ENCODE measurements around the gene CEP104. TPM values are rescaled to one million over a fixed set of nuclear protein-coding genes. Genes with fewer than 3 reads are reported as not detected.

The CEP104 gene
- total RNA-seq, 1 experiment from 2014 or later: 44.1 TPM

- CTCF ChIA-PET: no interaction called here
Measured at GRCh38 chr1:3816331-3817137, 40.5 kb downstream of the CEP104 start.

More at GRCh38 chr1:3816331-3817137, 40.5 kb downstream of the CEP104 start:
- Histone ChIP-seq H3K4me3 (replicated peaks in 1 of 2; ENCODE audit: low read depth in 1 of 2, low read length in 2 of 2) (no peak overlapping the region), H4K20me1 (ENCODE audit: insufficient read depth) (no peaks in the 10 kb centered on the region), H3K9me3 (ENCODE audit: control insufficient read depth in 1 of 2, insufficient read depth in 1 of 2, low read depth in 1 of 2, low read length in 2 of 2) (no peaks in the 10 kb centered on the region), H3K36me3 (ENCODE audit: control insufficient read depth in 1 of 2, insufficient read depth in 2 of 2, low read length in 2 of 2) (no peaks in the 10 kb centered on the region; a peak in 1 of 4 replicates), H3K9ac (ENCODE audit: low read length) (no peak overlapping the region), H3K27me3 (ENCODE audit: insufficient read depth, low read length) (no peaks in the 10 kb centered on the region), H3K79me2 (ENCODE audit: insufficient read depth, low read length) (no peaks in the 10 kb centered on the region), H3K27ac (ENCODE audit: low read depth, low read length) (no peak overlapping the region), H3K4me1 (ENCODE audit: control insufficient read depth in 1 of 2, insufficient read depth in 2 of 2, low read length in 2 of 2) (peaks cover 3% of the 10 kb centered on the region in 2 experiments; a peak in 3 of 4 replicates), H2AFZ (ENCODE audit: low read depth, low read length, poor library complexity, severe bottlenecking) (no peak overlapping the region), H3K9me2 (ENCODE audit: insufficient read depth) (no peaks in the 10 kb centered on the region), H3K4me2 (ENCODE audit: low read length) (no peak overlapping the region)
- no TSS peak for BruUV-seq (replicated peaks)
- DNase-seq (ENCODE audit: low read depth, low spot score): no peak
- intact Hi-C loops (cut with micrococcal nuclease): no loop called here
- ATAC-seq: no peak
- POLR2A ChIA-PET: no interaction called here
- RAD21 ChIA-PET (ENCODE audit: low non-redundant PET in 1 of 2, low total read pairs in 2 of 2, uncharacterized antibody in 2 of 2, unreplicated experiment in 2 of 2): no interaction called here
- TF ChIP-seq CTCF (IDR thresholded peaks at IDR 0.05 in 2 of 3, conservative IDR thresholded peaks at IDR 0.05 in 1 of 3; ENCODE audit: borderline replicate concordance in 1 of 3, insufficient read depth in 1 of 3, low read depth in 2 of 3, low read length in 2 of 3): no peak
- TF ChIP-seq SRF (IDR thresholded peaks at IDR 0.05; ENCODE audit: low read depth): no peak
- TF ChIP-seq SIN3A (IDR thresholded peaks at IDR 0.05; ENCODE audit: low read depth): no peak
- TF ChIP-seq, protein P1, sequence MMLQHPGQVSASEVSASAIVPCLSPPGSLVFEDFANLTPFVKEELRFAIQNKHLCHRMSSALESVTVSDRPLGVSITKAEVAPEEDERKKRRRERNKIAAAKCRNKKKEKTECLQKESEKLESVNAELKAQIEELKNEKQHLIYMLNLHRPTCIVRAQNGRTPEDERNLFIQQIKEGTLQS (IDR thresholded peaks at IDR 0.05): no peak
- TF ChIP-seq JUND (IDR thresholded peaks at IDR 0.05): no peak
- TF ChIP-seq CBX3 (IDR thresholded peaks at IDR 0.05; ENCODE audit: low read depth): no peak
- TF ChIP-seq, protein P2, sequence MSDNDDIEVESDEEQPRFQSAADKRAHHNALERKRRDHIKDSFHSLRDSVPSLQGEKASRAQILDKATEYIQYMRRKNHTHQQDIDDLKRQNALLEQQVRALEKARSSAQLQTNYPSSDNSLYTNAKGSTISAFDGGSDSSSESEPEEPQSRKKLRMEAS (IDR thresholded peaks at IDR 0.05): no peak
- no peak for TF ChIP-seq FOSL1 (IDR thresholded peaks at IDR 0.05; ENCODE audit: low read depth)
- no peak for TF ChIP-seq POLR2A (IDR thresholded peaks at IDR 0.05; ENCODE audit: borderline replicate concordance, extremely low read depth, insufficient read depth, insufficient read length)
- TF ChIP-seq TCF7L2 (IDR thresholded peaks at IDR 0.05; ENCODE audit: borderline replicate concordance, extremely low read depth, insufficient read depth, insufficient read length): no peak

Measured in HCT116 (cell line).